T-helper 2 cell treated with Interferon-gamma antibody and Interleukin-4, amounts not matched to agents 5 μg/mL and 100 μg/mL, for 36 hours (primary cell): ENCODE data around the gene ELF3.
"Not testable (repeated sequence)": the region's sequence is repeated elsewhere in the genome, so short reads cannot be mapped to it uniquely, and the experiment has no call there.

Source experiments
- DNase-seq: peaks from one replicate; pipeline ENCODE4 v3.0.0; 2021; ENCODE audit warnings: low spot score
- H3K27ac Mint-ChIP-seq: one replicate; pipeline ENCODE4 v1.8.0; 2021; ENCODE audit warnings: mild to moderate bottlenecking, mixed read lengths
- H3K27me3 Mint-ChIP-seq: one replicate; pipeline ENCODE4 v1.8.0; 2021; ENCODE audit warnings: low read depth, mixed read lengths
- H3K36me3 Mint-ChIP-seq: one replicate; pipeline ENCODE4 v1.8.0; 2021; ENCODE audit warnings: low read depth, mixed read lengths
- H3K4me1 Mint-ChIP-seq: one replicate; pipeline ENCODE4 v1.8.0; 2021; ENCODE audit warnings: low read depth, mixed read lengths
- H3K4me3 Mint-ChIP-seq: one replicate; pipeline ENCODE4 v1.8.0; 2022; ENCODE audit warnings: mild to moderate bottlenecking, moderate library complexity, mixed read lengths
- H3K9me3 Mint-ChIP-seq: one replicate; pipeline ENCODE4 v1.8.0; 2021; ENCODE audit warnings: mixed read lengths

The ELF3 gene

GRCh38 chr1:202014915-202015661 lies 4.7 kb downstream of the ELF3 start:
- H3K36me3 Mint-ChIP-seq, result no peaks in the 10 kb centered on the region
- DNase-seq, result no peak
- no peak overlapping the region for H3K4me3 Mint-ChIP-seq
- H3K27me3 Mint-ChIP-seq, result no peaks in the 10 kb centered on the region
- no peaks in the 10 kb centered on the region for H3K4me1 Mint-ChIP-seq
- H3K9me3 Mint-ChIP-seq, result no peaks in the 10 kb centered on the region
- no peak overlapping the region for H3K27ac Mint-ChIP-seq

DNA sequence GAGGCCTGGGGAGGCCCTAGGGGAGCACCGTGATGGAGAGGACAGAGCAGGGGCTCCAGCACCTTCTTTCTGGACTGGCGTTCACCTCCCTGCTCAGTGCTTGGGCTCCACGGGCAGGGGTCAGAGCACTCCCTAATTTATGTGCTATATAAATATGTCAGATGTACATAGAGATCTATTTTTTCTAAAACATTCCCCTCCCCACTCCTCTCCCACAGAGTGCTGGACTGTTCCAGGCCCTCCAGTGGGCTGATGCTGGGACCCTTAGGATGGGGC lies 5.2 kb downstream of the ELF3 start:
- no peaks in the 10 kb centered on the region for H3K9me3 Mint-ChIP-seq
- H3K4me3 Mint-ChIP-seq, result no peak overlapping the region

DNA sequence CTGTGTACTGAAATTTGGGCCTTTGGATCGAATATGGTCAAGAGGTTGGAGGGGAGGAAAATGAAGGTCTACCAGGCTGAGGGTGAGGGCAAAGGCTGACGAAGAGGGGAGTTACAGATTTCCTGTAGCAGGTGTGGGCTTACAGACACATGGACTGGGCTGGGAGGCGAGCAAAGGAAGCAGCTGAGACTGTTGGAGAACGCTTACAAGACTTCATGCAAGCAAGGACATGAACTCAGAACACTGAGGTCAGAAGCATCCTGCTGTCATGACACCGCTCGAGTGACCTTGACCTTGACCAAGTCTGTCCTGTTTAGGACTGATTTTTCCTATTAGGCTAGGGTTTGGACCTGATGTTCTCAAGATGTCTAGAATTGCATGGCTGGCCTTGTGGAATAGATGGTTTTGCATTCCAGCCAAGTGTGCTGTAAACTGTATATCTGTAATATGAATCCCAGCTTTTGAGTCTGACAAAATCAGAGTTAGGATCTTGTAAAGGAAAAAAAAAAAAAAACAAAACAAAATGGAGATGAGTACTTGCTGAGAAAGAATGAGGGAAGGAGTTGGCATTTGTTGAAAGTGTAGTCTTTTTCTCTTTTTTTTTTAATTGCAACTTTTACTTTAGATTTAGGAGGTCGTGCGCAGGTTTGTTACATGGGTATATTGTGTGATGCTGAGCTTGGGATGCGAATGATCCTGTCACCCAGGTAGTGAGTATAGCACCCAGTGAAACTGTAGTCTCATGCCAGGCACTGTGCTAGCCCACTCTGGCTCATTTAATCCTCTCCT lies 5.8 kb downstream of the ELF3 start:
- no peaks in the 10 kb centered on the region for H3K4me1 Mint-ChIP-seq
- no peaks in the 10 kb centered on the region for H3K27me3 Mint-ChIP-seq
- DNase-seq, result no peak
- no peak overlapping the region for H3K4me3 Mint-ChIP-seq
- no peaks in the 10 kb centered on the region for H3K9me3 Mint-ChIP-seq
- H3K27ac Mint-ChIP-seq, result no peak overlapping the region
- no peaks in the 10 kb centered on the region for H3K36me3 Mint-ChIP-seq

More for the DNA sequence above, 5.2 kb downstream of the ELF3 start:
- DNase-seq, result no peak
- Mint-ChIP-seq H3K27me3 (no peaks in the 10 kb centered on the region), H3K36me3 (no peaks in the 10 kb centered on the region), H3K27ac (no peak overlapping the region), H3K4me1 (no peaks in the 10 kb centered on the region)

GRCh38 chr1:202016811-202017748 lies 6.7 kb downstream of the ELF3 start:
- Mint-ChIP-seq H3K4me3 (no peak overlapping the region), H3K36me3 (no peaks in the 10 kb centered on the region), H3K27me3 (peaks cover 2% of the 10 kb centered on the region), H3K4me1 (no peaks in the 10 kb centered on the region), H3K9me3 (no peaks in the 10 kb centered on the region), H3K27ac (no peak overlapping the region)
- no peak for DNase-seq

- Mint-ChIP-seq H3K4me3 (no peak overlapping the region), H3K9me3 (no peaks in the 10 kb centered on the region), H3K27ac (no peak overlapping the region), H3K4me1 (no peaks in the 10 kb centered on the region), H3K36me3 (no peaks in the 10 kb centered on the region), H3K27me3 (peaks cover 2% of the 10 kb centered on the region)
- no peak for DNase-seq
Measured at GRCh38 chr1:202017749-202018467, 7.5 kb downstream of the ELF3 start.

DNA sequence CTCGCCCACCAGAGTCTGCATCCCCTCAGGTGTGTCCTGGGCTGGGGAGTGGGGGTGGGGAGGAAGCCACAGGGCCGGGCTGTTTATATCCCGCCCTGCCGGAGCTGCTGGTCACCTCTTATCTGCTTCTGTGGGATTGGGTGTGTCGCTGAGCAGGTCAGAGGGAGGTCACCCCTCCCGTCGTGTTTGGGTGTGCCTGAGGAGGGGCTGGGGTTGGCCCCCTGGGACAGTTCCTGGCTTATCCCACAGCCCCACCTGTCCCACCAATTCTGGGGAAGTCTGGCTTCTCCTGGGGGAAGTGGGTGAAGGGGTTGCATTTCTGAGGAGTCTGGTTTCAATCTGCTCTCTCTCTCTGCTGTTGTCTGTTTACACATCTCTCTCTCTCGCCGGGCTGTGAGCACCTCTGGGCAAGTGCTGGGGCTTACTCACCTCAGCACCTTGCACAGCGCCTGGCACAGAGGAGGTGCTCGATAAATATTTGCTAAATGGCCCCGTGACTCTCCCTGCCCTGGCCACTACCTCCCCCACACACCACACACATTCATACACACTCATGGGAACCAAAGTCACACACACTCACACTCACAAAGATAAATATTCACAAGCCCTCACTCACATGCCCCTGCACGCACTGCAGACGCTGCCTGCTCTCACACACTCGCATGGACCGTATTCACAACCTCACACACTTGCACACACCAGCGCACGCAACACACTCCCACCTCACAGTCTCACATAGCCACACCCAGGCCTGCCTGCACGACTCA lies 8.3 kb downstream of the ELF3 start:
- no peak for DNase-seq
- Mint-ChIP-seq H3K4me3 (no peak overlapping the region), H3K36me3 (no peaks in the 10 kb centered on the region), H3K4me1 (no peaks in the 10 kb centered on the region), H3K27me3 (peaks cover 7% of the 10 kb centered on the region), H3K27ac (no peak overlapping the region), H3K9me3 (no peaks in the 10 kb centered on the region)

DNA sequence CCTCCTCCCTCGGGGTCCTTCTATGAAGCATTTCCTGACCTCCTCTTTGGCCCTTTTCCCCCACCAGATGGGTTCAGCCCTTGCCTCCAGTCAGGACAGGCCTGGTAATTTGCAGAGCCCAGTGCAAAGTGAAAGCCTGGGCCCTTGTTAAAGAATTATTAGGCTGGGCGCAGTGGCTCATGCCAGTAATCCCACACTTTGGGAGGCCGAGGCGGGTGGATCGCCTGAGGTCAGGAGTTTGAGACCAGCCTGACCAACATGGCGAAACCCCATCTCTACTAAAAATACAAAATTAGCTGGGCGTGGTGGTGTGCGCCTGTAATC lies 8.8 kb downstream of the ELF3 start:
- DNase-seq, H3K27me3 Mint-ChIP-seq, H3K36me3 Mint-ChIP-seq, H3K4me3 Mint-ChIP-seq, H3K9me3 Mint-ChIP-seq, H3K4me1 Mint-ChIP-seq, H3K27ac Mint-ChIP-seq: not testable (repeated sequence)

DNA sequence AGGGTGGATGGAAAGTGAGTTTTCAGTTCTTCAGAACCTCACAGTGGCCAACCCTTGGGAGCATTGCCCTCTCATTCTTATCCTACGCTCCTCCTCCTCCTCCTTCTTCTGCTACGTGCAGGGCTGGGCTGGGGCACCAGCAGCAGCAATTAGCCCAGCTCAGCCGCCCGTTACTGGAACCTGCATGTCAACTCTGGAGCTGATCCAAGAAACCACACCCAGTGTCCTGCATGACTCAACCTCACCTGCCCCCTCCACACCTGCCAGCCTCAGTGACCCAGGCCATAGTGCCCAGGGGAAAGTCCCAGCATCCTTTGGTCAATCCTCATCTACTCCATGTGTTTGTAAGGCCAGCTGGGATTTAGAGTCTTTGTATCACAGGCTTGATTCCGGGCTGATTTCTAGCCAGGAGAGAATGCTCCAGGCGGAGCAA lies 12.6 kb downstream of the ELF3 start:
- Mint-ChIP-seq H3K4me1 (no peaks in the 10 kb centered on the region), H3K4me3 (no peak overlapping the region), H3K27me3 (peaks cover 7% of the 10 kb centered on the region), H3K27ac (no peak overlapping the region), H3K36me3 (no peaks in the 10 kb centered on the region), H3K9me3 (no peaks in the 10 kb centered on the region)
- no peak for DNase-seq

DNA sequence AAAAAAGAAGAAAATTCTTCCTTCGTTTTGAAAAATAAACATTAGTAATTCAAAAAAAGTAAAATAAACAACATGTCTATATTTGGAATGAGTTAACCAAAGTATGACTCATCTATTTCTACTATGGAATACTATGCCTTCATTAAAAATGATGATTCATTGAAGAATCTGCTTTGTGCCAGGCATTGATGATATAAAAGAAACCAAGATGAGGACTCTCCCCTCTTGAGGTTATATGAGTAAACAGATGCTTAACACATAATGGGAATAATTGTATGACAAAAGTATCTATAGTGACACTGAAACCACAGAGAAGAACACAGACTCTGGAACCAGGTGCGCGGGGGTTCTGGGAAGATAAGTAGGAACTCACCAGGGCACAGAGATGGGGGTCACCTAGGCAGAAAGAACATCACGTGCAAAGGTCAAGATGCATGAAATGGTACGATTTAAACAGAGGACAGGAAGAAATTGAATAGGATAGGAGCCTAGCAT lies 18.8 kb downstream of the ELF3 start:
- H3K4me1 Mint-ChIP-seq, result no peaks in the 10 kb centered on the region
- no peak overlapping the region for H3K4me3 Mint-ChIP-seq
- H3K36me3 Mint-ChIP-seq, result no peaks in the 10 kb centered on the region
- H3K27ac Mint-ChIP-seq, result no peak overlapping the region
- no peaks in the 10 kb centered on the region for H3K9me3 Mint-ChIP-seq
- H3K27me3 Mint-ChIP-seq, result peaks cover 3% of the 10 kb centered on the region
- no peak for DNase-seq

DNA sequence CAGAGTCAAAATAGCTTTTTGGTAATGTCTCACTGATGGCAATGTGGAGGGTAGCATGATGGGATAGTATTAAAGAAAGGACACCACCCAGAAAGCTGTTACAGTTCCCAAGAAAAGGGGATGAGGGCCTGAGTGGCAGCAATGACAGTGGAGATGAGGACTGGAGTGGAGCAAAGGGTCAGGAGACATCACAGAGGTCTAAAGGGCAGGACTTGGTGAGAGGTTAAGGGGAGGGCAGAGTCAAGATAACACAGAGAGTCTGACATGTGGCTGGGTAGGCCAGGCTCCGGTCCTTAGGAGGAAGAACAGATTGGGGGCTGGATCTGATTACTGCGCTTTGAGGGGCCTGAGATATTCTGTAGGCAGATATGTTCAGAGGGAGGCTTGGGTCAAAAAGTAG lies 19.3 kb downstream of the ELF3 start:
- Mint-ChIP-seq H3K27ac (no peak overlapping the region), H3K27me3 (peaks cover 3% of the 10 kb centered on the region), H3K4me3 (no peak overlapping the region), H3K36me3 (no peaks in the 10 kb centered on the region), H3K4me1 (no peaks in the 10 kb centered on the region), H3K9me3 (no peaks in the 10 kb centered on the region)
- no peak for DNase-seq

DNA sequence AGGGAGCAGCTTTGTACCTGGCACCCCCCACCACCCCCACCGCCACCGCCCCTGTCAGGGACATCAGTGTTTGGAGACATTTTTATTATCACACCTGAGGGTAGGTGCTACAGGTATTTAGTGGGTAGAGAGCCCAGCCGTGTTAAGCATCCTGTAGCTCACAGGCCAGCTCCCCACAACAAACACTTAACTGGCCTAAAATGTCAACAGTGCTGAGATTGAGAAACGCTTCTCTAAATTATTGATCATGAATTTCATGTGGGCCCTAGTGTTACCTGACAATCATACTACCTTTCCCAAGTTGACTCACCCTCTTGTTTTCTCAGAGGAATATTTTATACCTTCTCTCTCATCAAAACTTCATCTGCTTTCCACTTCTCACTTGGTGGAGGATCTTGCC lies 21.4 kb downstream of the ELF3 start:
- peaks cover 3% of the 10 kb centered on the region for H3K27me3 Mint-ChIP-seq
- H3K36me3 Mint-ChIP-seq, result no peaks in the 10 kb centered on the region
- H3K27ac Mint-ChIP-seq, result no peak overlapping the region
- no peak overlapping the region for H3K4me3 Mint-ChIP-seq
- no peaks in the 10 kb centered on the region for H3K4me1 Mint-ChIP-seq
- DNase-seq, result no peak
- H3K9me3 Mint-ChIP-seq, result no peaks in the 10 kb centered on the region

GRCh38 chr1:202034149-202034682 lies 23.8 kb downstream of the ELF3 start:
- Mint-ChIP-seq H3K27ac (no peak overlapping the region), H3K4me3 (no peak overlapping the region), H3K36me3 (no peaks in the 10 kb centered on the region), H3K9me3 (no peaks in the 10 kb centered on the region), H3K4me1 (no peaks in the 10 kb centered on the region), H3K27me3 (peaks cover 5% of the 10 kb centered on the region)
- DNase-seq, result no peak
